Activated CD4-positive, CD25-positive, alpha-beta regulatory T cell treated with anti-CD3 and anti-CD28 coated beads, Interleukin-2, amount 50 U/mL, for 24 hours (primary cell): ENCODE data around the gene ZNRD2.
"Not testable (repeated sequence)": the region's sequence is repeated elsewhere in the genome, so short reads cannot be mapped to it uniquely, and the experiment has no call there.

ENCODE experiments used
- ATAC-seq, 2 donors: fragments of 150-1000 bp; cut with Tn5 transposase; one replicate each; pipeline ENCODE4 v1.10.0; 2021; ENCODE audit warnings: mild to moderate bottlenecking in 1 of 2, moderate library complexity in 1 of 2

The ZNRD2 gene

DNA sequence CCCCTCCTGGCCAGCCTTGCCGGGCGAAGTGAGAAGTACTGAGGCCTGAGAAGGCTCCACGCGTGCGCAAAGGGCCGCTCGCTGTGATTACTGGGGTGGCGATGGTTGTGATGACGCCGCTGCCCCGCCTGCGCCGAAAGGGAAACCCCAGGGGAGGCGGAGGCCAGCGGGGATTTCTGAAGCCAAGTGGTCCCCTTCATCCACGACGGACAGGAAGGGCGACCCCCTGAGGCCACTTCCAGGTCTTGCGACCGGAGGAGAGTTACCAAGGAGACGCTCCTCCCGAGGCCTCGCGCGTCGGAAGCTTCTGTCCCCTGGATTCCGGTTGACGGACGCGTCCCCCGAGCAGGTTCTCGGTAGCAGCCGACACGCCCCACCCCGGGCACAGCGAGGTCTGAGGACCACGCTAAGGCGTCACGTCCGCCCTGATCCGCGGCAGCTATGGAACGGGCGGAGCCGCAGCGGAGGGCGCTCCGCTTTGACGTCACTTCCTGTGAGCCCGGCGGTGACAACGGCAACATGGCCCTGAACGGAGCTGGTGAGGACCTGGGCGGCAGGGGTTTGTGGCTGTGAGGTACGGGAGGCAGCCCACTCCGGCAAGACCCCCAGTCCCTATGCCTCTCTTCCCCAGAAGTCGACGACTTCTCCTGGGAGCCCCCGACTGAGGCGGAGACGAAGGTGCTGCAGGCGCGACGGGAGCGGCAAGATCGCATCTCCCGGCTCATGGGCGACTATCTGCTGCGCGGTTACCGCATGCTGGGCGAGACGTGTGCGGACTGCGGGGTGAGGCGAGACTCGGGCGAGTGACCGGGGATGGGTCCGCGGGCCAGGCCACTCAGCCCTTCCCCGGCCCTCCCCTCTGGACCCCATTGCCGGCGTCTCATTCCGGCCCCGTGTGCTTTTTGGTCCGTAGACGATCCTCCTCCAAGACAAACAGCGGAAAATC is at the start of gene ZNRD2:
ZNRD2 (plus strand) TSS at position 505 of the 946 bp plus-strand sequence; CDS start at position 520, 15 bp downstream.
- ATAC-seq: peak; percentile 83 to 85

DNA sequence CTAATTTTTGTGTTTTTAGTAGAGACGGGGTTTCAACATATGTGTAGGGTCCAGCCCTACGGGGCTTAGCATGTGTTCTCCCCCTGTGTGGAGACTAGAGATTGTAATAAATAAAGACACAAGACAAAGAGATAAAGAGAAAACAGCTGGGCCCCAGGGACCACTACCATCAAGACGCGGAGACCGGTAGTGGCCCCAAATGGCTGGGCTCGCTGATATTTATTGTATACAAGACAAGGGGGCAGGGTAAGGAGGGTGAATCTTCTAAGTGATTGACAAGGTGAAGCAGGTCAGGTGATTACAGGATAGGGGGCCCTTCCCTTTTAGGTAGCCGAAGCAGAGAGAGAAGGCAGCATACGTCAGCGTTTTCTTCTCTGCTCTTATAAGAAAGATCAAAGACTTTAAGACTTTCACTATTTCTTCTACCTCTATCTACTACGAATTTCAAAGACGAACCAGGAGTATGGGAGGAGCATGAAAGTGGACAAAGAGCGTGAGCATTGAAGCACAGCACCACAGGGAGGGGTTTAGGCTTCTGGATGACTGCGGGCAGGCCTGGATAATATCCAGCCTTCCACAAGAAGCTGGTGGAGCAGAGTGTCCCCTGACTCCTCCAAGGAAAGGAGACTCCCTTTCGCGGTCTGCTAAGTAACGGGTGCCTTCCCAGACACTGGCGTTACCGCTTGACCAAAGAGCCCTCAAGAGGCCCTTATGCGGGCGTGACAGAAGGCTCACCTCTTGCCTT is 48.3 kb upstream of the ZNRD2 start:
- not testable (repeated sequence) for ATAC-seq

GRCh38 chr11:65522718-65523630 is 47.3 kb upstream of the ZNRD2 start:
- ATAC-seq: peak in 1 of 2 donors; percentile 28

GRCh38 chr11:65523631-65523968 is 46.7 kb upstream of the ZNRD2 start:
- not testable (repeated sequence) for ATAC-seq

- ATAC-seq: peak in 1 of 2 donors; percentile 6
These were observed 46.1 kb upstream of the ZNRD2 start for GRCh38 chr11:65524014-65524740.

GRCh38 chr11:65524741-65525545 is 45.3 kb upstream of the ZNRD2 start, which contains the start of gene SCYL1:
TSS of gene SCYL1 (plus strand) at chr11:65525083. CDS start at chr11:65525154, 71 bp downstream.
- peak; percentile 71 to 80 for ATAC-seq

- peak; percentile 2 to 13 for ATAC-seq
These were observed 44.5 kb upstream of the ZNRD2 start for GRCh38 chr11:65525546-65526480.

GRCh38 chr11:65526744-65527143 is 43.5 kb upstream of the ZNRD2 start:
- no peak for ATAC-seq

GRCh38 chr11:65528819-65529350 is 41.4 kb upstream of the ZNRD2 start:
- no peak for ATAC-seq

DNA sequence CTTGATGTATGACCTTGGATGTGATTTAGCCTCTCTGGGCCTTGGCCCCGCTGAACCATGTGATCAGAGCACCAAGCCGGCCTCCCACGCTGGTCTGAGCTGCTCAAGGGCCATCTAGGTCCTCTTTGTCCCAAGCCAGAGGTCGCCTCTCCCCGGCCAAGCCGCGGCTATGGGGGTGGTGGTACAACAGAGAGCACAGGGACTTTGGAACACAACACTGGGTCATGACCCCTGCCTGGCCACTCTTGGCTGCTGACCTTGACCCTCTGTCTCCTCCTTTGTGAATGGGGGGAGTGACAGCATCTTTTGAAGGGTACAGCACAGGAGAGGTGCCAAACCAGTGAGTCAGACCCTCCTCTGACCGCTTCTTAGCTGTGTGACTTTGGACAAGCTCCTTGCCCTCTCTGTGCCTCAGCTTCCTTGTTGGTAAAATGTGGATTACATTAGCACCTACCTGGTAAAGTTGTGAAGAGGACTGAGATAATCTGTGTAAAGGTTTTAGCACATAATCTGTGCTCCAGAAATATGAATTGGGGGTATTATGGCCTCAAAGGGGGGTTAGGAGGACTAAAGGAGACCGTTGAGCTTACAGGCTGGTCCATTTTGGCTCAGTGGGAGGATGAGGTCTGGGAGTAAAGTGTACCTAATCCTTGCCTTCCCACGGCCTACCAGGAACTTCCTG is 40.7 kb upstream of the ZNRD2 start:
- ATAC-seq: no peak

- ATAC-seq: peak; percentile 58 to 66
These were observed 40.1 kb upstream of the ZNRD2 start for GRCh38 chr11:65530157-65530496.

DNA sequence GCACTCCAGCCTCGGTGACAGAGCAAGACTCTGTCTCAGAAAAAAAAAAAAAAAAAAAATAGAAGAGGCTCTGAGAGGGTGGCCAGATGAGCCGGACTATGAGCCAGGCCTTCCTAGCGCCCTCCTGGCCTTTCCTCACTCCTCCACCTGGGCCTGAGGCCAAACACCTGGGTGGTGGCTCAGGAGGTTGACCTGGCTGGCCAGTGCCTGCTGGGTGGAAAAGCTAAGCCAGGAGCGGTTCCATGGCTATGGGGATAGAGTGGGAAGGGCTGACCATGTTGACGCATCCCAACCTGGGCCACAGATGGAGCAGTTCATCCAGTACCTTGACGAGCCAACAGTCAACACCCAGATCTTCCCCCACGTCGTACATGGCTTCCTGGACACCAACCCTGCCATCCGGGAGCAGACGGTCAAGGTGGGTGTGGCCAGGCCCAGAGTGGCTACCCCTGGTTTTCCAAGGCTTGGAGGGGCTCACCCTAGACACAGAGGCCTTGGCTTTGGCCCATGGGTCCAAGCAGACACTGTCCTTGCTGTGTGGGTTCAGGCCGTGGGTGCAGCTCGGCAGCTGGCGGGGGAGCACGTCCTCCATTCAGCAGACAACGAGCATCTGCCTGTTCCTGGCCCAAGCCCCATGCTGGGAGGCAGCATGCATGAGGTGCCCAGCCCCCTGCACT is 37.8 kb upstream of the ZNRD2 start:
- no peak for ATAC-seq

- ATAC-seq: no peak
These were observed 35.2 kb upstream of the ZNRD2 start for GRCh38 chr11:65535102-65535501.

DNA sequence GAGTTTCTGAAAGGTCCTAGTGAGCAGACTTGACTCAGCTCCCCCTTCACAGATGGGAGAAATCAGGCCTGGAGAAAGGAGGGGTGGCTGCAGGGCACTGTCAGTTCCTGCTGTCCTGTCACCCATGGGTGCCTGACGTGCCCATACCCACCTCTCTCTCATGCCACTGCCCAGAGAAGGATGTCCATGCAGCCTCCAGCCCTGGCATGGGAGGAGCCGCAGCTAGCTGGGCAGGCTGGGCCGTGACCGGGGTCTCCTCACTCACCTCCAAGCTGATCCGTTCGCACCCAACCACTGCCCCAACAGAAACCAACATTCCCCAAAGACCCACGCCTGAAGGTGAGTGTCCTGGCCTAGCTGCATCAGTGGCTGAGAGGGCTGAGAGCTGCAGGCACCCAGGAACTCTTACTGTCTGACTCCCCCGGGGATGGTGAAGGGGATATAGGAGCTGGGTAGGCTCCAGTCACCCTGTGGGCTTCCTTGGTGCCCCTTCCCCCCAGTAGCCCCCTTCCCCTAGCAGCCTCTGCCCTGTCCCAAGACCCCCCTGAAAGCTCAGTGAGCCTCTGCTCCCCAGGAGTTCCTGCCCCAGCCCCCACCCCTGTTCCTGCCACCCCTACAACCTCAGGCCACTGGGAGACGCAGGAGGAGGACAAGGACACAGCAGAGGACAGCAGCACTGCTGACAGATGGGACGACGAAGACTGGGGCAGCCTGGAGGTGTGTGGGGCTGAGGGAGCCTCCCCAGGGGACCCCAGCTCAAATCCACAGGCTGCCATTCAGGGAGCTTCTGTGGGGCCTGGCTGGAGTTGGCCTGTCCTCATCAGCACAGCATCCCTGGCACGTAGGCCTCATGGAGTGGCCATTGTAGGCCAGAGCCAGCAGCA is 33.6 kb upstream of the ZNRD2 start:
- ATAC-seq: no peak

DNA sequence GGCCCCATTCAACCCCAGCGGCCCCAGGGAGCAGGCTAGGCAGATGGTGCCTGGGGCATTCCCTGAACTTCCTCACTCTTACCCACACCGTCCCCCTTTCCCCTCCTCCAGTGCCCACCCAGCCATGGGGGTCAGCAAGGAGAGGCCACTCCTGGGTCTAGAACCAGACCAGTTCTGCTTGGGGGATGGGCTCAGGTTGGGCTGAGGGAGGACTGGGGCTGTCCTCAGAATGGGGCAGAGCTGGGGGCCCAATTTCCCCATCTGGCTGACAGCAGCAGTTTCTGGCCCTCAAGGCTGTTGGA is 33.0 kb upstream of the ZNRD2 start:
- no peak for ATAC-seq

GRCh38 chr11:65537620-65538231 is 32.6 kb upstream of the ZNRD2 start:
- ATAC-seq: no peak
